Measurements from ENCODE around the gene CFAP77. TPM values are rescaled to one million over a fixed set of nuclear protein-coding genes. Genes with fewer than 3 reads are reported as not detected.

CFAP77 gene
- total and polyA plus RNA-seq, 2 of the 8 experiments (the other 6 are each of a cell fraction or from before 2014, with no cell fraction given): 0.63 to 0.97 TPM

GRCh38 chr9:132585954-132586829 lies 176.2 kb downstream of the CFAP77 start (continued):
- TF ChIP-seq EZH2 (IDR thresholded peaks at IDR 0.05; ENCODE audit: low read depth, low read length, severe bottlenecking) (peak; percentile 55), FOSL1 (IDR thresholded peaks at IDR 0.05; ENCODE audit: insufficient read depth, low read depth, low read length) (no peak), SP2 (IDR thresholded peaks at IDR 0.05; ENCODE audit: low read length) (no peak), SIX5 (IDR thresholded peaks at IDR 0.05; ENCODE audit: low read depth, low read length) (no peak), ASH2L (IDR thresholded peaks at IDR 0.05; ENCODE audit: low read length) (no peak), CBX8 (IDR thresholded peaks at IDR 0.05; ENCODE audit: borderline replicate concordance, low read depth, low read length) (peak; percentile 91), SUZ12 (IDR thresholded peaks at IDR 0.05; ENCODE audit: low read length) (peak; percentile 80)

Measured in H1 (cell line).